Activated CD4-positive, alpha-beta memory T cell treated with anti-CD3 and anti-CD28 coated beads for 36 hours (primary cell): Measurements from ENCODE around the gene KATNAL2. TPM values are rescaled to one million over a fixed set of nuclear protein-coding genes. Genes with fewer than 3 reads are reported as not detected.
"Not testable (repeated sequence)": the region's sequence is repeated elsewhere in the genome, so short reads cannot be mapped to it uniquely, and the experiment has no call there.

ENCODE experiments used
- CTCF ChIA-PET: fragments of 350-600 bp; sonication (Branson Sonifier 250); formaldehyde crosslinking; loops from one replicate; lab custom pipeline; 2021; ENCODE audit warnings: antibody characterized with exemption, inconsistent platforms; lab: Charles Lee
- POLR2A ChIA-PET: fragments of 350-600 bp; sonication (Branson Sonifier 250); formaldehyde crosslinking; loops from one replicate; lab custom pipeline; 2021; ENCODE audit warnings: antibody characterized with exemption; lab: Charles Lee
- DNase-seq: peaks from one replicate; pipeline ENCODE4 v3.0.0-alpha.2; 2020
- H3K27ac Mint-ChIP-seq: one replicate; pipeline ENCODE4 v1.8.0; 2021; ENCODE audit warnings: mixed read lengths
- H3K27me3 Mint-ChIP-seq: one replicate; pipeline ENCODE4 v1.8.0; 2021; ENCODE audit warnings: mixed read lengths
- H3K36me3 Mint-ChIP-seq: one replicate; pipeline ENCODE4 v1.8.0; 2021; ENCODE audit warnings: mixed read lengths
- H3K4me1 Mint-ChIP-seq: one replicate; pipeline ENCODE4 v1.8.0; 2021; ENCODE audit warnings: low read depth, mixed read lengths
- H3K4me3 Mint-ChIP-seq: one replicate; pipeline ENCODE4 v1.8.0; 2021; ENCODE audit warnings: mild to moderate bottlenecking, mixed read lengths
- H3K9me3 Mint-ChIP-seq: one replicate; pipeline ENCODE4 v1.8.0; 2021; ENCODE audit warnings: mixed read lengths
- intact Hi-C: fragments of 100-400 bp; cut with micrococcal nuclease; formaldehyde crosslinking; loops from one replicate; pipeline ENCODE4 v1.15.1; 2023
- total RNA-seq, 2 experiments: library from RNA; stranded (reverse); gene quantifications; one replicate each; pipeline ENCODE4 v1.2.3, GENCODE V29; 2021

The KATNAL2 gene
- total RNA-seq, 2 experiments from 2014 or later, result 0.46 to 0.69 TPM

DNA sequence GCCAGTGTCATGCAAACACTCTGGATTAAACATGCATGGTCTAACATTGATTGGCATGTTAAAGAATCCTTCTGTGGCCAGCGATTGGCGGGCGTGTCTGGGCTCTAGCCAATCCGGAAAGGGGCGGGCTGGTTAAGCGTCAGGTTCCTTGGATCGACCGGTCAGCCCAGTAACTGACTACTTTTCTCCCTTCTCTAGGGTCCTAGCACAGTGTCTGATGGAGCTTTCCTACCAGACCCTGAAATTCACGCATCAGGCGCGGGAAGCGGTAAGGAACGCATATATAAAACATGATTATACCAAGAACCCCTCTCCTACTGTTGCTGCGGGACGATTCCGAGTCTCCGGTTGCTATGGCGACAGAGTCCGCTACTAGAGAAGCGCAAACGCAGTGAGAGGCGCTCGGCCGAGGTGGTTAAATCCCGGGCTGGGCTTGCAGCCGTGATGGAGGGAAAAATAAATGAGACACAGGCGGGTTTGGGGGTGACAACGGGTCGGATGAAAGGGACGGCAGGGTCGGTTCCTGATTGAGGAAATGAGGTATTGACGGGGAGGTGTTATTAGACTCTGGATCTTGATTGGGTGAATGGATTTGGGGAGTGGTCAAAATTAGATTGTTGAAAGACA lies 29.4 kb downstream of the KATNAL2 start:
- peak; percentile 78 for DNase-seq
- H3K9me3 Mint-ChIP-seq, result no peaks in the 10 kb centered on the region
- H3K27me3 Mint-ChIP-seq, result peaks cover 12% of the 10 kb centered on the region
- H3K4me3 Mint-ChIP-seq, result no peak overlapping the region
- ChIA-PET POLR2A (no interaction called here), CTCF (no interaction called here)
- no peaks in the 10 kb centered on the region for H3K36me3 Mint-ChIP-seq
- H3K27ac Mint-ChIP-seq, result no peak overlapping the region
- intact Hi-C loops, result loop anchor here (2.0 kb wide), 1 partner anchor 30 kb away; the partner anchor contains the start of genes KATNAL2 and PIAS2
- H3K4me1 Mint-ChIP-seq, result no peaks in the 10 kb centered on the region

DNA sequence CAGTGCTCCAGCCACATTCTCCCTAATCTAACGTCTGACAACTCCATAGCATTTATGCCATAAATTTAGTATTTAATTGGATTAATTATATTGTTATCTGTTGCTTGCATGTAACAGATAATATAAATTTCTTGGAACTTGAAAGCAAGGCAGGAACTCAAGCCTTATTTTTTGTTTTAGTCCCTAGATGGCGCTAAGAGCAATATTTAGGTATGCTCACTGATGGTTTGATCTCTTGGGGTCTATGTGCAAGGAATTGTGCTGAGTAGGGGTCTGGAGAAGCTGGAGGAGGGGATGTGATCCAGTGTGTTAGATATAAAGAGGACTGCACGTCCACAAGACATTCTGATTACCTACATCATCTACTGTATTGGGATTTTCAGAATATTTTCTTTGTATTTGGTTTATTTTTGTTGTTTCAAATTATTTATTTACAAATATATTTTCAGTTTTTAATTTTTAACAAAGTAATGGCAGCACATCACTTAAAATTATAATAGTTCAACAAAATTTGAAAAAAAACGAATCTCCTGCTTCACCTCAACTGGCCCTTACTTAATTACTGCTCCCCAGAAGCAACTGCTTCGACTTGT lies 32.8 kb downstream of the KATNAL2 start:
- Mint-ChIP-seq H3K4me3 (no peak overlapping the region), H3K27me3 (peaks cover 9% of the 10 kb centered on the region), H3K9me3 (no peaks in the 10 kb centered on the region), H3K4me1 (no peaks in the 10 kb centered on the region), H3K36me3 (no peaks in the 10 kb centered on the region), H3K27ac (no peak overlapping the region)
- DNase-seq, result no peak
- ChIA-PET POLR2A (no interaction called here), CTCF (interaction anchor here (1.7 kb wide), 1 partner anchor 10 kb away, joined by 6 read pairs; no protein-coding TSS in a partner anchor)
- intact Hi-C loops, result no loop called here

DNA sequence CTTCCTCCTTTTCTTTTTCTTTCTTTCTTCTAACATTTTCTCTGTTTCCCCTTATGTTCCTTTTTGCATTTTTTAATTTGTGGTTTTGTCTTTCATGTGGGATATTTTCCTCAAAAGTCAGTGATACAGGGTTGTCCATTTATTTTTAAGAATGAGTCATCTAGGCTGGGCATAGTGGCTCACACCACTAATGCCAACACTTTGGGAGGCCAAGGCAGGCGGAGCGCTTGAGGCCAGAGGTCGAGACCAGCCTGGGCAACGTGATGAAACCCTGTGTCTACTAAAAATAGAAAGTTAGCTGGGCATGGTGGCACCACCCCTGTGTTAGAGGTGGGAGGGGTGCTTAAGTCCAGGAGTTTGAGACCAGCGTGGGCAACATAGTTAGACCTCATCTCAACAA lies 35.8 kb downstream of the KATNAL2 start:
- Mint-ChIP-seq H3K36me3 (no peaks in the 10 kb centered on the region), H3K27ac (no peak overlapping the region), H3K4me3 (no peak overlapping the region), H3K27me3 (peaks cover 9% of the 10 kb centered on the region), H3K9me3 (no peaks in the 10 kb centered on the region), H3K4me1 (no peaks in the 10 kb centered on the region)
- ChIA-PET CTCF (no interaction called here), POLR2A (no interaction called here)
- intact Hi-C loops, result no loop called here
- no peak for DNase-seq

DNA sequence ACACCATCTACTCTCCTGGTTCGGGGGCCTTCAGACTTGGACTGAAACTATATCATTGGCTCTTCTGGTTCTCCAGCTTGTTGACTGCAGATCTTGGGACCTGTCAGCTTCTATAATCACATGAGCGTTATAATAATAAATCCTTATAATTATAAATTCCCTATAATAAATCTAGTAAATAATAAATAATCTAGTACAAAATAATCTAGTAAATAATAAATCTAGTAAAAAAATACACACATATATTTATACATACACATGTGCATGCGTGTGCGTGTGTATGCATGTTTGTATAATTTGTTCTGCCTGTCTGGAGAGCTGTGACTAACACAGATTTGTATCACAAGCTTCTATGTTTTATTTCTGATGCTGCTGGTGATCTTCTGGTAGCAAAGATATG lies 40.8 kb downstream of the KATNAL2 start:
- DNase-seq, result no peak
- no peak overlapping the region for H3K27ac Mint-ChIP-seq
- H3K27me3 Mint-ChIP-seq, result peaks cover 2% of the 10 kb centered on the region
- intact Hi-C loops, result no loop called here
- POLR2A ChIA-PET, result no interaction called here
- CTCF ChIA-PET, result no interaction called here
- no peaks in the 10 kb centered on the region for H3K36me3 Mint-ChIP-seq
- H3K4me1 Mint-ChIP-seq, result no peaks in the 10 kb centered on the region
- H3K9me3 Mint-ChIP-seq, result peaks cover 1% of the 10 kb centered on the region
- no peak overlapping the region for H3K4me3 Mint-ChIP-seq

DNA sequence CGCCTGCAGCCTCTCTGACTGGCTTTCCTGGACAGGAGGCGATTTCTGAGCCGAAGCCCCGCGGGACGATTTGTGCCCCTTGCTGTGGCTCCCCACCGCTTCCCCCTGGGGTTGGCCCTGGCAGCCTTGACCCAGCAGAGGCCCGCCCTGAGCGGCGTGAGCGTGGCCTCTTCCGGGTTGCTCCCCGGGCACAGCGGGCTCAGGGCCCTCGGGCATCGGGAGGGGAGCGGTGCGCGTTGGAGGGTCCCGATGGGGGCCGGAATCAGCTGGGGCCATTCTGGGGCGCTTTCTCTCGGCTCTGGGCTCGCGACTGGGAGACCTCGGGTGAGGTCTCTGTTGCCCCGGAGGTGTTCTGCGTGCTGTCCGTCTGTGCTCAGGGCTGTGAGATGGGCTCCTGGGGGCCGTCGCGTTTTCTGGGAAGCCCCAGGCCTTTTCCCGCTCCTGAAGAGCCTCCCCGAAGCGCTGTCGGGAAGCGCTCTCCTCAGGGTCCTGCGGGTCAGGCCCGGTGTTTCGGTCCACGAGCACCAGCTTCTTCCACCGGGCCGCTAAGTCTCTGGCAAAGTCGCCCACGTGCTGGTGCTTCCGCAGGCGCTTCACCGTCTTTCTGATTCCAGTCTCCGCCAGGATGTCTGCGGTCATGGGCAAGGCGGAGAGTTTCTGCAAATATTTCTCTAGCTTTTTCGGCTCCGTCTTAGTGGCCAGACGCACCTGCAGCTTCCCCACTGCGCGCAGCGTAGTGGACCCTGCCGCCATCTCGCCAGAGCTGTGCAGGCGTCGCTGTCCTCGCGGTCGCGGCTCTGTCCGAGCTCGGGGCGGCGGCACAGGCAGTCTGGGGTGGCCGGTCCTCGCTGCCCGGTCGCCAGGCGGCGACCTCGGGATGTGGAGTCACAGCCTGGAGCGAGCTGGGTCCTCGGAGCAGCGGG lies 46.5 kb downstream of the KATNAL2 start:
- CTCF ChIA-PET, H3K27ac Mint-ChIP-seq, H3K9me3 Mint-ChIP-seq, H3K4me1 Mint-ChIP-seq, H3K4me3 Mint-ChIP-seq, H3K27me3 Mint-ChIP-seq, POLR2A ChIA-PET, DNase-seq, intact Hi-C loops, H3K36me3 Mint-ChIP-seq: not testable (repeated sequence)

DNA sequence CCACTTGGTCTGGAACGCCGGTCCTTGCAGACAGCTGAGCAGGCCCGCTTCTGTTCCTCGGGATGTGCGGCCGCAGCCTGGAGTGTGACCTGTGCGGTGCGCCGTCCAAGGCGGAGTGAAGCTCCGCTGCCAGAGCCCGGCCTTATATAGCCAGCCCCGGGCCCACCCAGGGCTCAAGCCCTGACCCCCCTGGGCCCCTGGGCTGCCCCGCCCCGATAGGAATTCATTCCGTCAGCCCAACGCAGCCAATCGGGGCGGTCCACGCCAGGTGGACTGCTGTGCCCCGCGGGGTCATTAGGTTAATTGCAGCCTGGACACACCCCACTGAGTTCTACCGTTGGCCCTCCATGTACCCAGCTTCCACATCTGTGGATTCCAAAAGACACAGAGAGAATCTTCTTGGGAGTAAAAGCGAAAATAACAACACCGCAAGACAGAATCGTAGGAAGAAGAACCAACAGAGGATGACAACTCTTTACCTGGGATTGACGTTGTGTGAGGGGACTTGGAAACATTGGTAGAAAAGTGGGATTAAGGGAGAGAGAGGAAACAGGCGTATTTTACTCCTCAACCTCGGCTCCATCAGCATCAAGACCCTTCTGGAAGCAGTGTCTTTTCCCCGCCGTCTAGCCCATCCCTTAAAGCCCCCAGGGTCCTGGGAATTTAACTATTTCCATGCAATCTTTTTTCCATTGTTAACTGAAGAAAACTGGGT lies 47.3 kb downstream of the KATNAL2 start:
- DNase-seq, H3K4me1 Mint-ChIP-seq: not testable (repeated sequence)

DNA sequence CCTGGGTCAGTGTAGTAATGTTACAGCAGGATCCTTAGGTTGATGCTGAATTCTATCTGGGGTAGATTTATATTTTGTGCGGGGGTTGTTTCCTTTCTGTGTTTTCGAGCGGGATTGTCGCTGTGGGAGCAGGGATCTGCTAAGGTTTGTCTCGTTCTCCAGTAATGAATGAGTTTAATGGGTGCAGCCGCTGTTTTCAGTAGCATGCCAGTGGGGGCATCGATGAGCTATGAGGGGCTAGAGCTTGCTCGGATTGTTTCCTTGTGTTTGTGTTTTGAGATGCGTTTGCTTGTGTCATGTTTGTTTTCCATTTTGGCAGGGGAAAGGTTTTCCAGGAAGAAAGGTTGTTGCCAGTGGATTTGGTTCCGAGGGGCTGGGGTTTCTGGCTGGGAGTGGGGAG lies 48.9 kb downstream of the KATNAL2 start:
- H3K9me3 Mint-ChIP-seq, H3K27ac Mint-ChIP-seq, H3K4me1 Mint-ChIP-seq, DNase-seq, intact Hi-C loops, CTCF ChIA-PET, H3K27me3 Mint-ChIP-seq, POLR2A ChIA-PET, H3K36me3 Mint-ChIP-seq, H3K4me3 Mint-ChIP-seq: not testable (repeated sequence)

More for the DNA sequence above, 47.3 kb downstream of the KATNAL2 start:
- H3K36me3 Mint-ChIP-seq, intact Hi-C loops, POLR2A ChIA-PET, H3K4me3 Mint-ChIP-seq, CTCF ChIA-PET, H3K9me3 Mint-ChIP-seq, H3K27me3 Mint-ChIP-seq, H3K27ac Mint-ChIP-seq: not testable (repeated sequence)

DNA sequence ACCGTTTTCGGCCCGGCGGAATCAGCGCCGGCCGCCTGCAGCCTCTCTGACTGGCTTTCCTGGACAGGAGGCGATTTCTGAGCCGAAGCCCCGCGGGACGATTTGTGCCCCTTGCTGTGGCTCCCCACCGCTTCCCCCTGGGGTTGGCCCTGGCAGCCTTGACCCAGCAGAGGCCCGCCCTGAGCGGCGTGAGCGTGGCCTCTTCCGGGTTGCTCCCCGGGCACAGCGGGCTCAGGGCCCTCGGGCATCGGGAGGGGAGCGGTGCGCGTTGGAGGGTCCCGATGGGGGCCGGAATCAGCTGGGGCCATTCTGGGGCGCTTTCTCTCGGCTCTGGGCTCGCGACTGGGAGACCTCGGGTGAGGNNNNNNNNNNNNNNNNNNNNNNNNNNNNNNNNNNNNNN lies 52.1 kb downstream of the KATNAL2 start:
- intact Hi-C loops, H3K4me3 Mint-ChIP-seq, POLR2A ChIA-PET, H3K4me1 Mint-ChIP-seq, DNase-seq, H3K27me3 Mint-ChIP-seq, H3K9me3 Mint-ChIP-seq, CTCF ChIA-PET, H3K36me3 Mint-ChIP-seq, H3K27ac Mint-ChIP-seq: not testable (repeated sequence)

DNA sequence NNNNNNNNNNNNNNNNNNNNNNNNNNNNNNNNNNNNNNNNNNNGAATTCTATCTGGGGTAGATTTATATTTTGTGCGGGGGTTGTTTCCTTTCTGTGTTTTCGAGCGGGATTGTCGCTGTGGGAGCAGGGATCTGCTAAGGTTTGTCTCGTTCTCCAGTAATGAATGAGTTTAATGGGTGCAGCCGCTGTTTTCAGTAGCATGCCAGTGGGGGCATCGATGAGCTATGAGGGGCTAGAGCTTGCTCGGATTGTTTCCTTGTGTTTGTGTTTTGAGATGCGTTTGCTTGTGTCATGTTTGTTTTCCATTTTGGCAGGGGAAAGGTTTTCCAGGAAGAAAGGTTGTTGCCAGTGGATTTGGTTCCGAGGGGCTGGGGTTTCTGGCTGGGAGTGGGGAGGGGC lies 102.5 kb downstream of the KATNAL2 start:
- H3K36me3 Mint-ChIP-seq, H3K9me3 Mint-ChIP-seq, POLR2A ChIA-PET, H3K27me3 Mint-ChIP-seq, DNase-seq, H3K4me1 Mint-ChIP-seq, H3K27ac Mint-ChIP-seq, CTCF ChIA-PET, intact Hi-C loops, H3K4me3 Mint-ChIP-seq: not testable (repeated sequence)

DNA sequence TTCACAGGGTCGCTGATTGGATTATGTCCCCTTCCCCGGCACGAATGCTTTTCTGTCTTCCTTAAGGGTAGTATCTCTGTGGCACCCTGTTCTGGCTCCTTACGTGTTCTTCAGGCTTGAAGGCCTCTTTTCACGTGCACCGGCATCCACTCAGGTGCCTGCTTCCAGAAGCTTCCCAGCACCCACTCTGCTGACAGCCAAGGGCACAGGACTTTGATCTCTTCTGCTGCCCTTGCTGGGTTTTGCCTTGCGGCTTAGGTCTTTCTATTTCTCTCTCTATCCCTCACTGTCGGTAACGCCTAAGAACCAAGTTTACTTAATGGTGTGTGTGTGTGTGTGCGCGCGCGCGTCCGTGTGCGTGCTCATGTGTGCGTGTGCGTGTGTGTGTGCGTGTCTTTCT lies 103.4 kb downstream of the KATNAL2 start:
- intact Hi-C loops, H3K4me3 Mint-ChIP-seq, DNase-seq, H3K36me3 Mint-ChIP-seq, CTCF ChIA-PET, POLR2A ChIA-PET, H3K27ac Mint-ChIP-seq, H3K9me3 Mint-ChIP-seq, H3K27me3 Mint-ChIP-seq, H3K4me1 Mint-ChIP-seq: not testable (repeated sequence)

DNA sequence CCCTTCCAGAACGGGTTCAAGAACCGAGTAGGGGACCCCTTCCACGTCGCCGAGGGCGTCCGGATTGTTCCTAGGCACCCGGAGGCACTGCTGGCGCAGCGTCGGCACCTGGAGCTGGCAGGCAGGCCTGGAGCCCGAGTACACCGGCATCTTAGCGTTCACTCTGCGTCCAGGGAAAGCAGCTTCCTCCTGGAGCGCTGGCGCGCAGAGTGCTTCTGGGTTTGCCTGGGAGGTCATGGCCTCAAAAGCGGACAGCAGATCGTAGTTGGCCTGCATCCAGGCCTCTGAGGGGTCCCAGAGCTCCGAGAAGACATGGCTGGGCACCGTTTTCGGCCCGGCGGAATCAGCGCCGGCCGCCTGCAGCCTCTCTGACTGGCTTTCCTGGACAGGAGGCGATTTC lies 105.4 kb downstream of the KATNAL2 start:
- H3K27ac Mint-ChIP-seq, H3K4me1 Mint-ChIP-seq, intact Hi-C loops, DNase-seq, H3K27me3 Mint-ChIP-seq, H3K36me3 Mint-ChIP-seq, CTCF ChIA-PET, POLR2A ChIA-PET, H3K4me3 Mint-ChIP-seq, H3K9me3 Mint-ChIP-seq: not testable (repeated sequence)
